Activated CD4-positive, alpha-beta T cell treated with anti-CD3 and anti-CD28 coated beads, Interleukin-2, amount 10 ng/mL, durations not matched to agents 24 days and 14 days (primary cell): ENCODE measurements around the gene PHLDB3. TPM values are rescaled to one million over a fixed set of nuclear protein-coding genes. Genes with fewer than 3 reads are reported as not detected.
"Not testable (repeated sequence)": the region's sequence is repeated elsewhere in the genome, so short reads cannot be mapped to it uniquely, and the experiment has no call there.

ENCODE experiments used
- DNase-seq: peaks from one replicate; pipeline ENCODE4 v3.0.0; 2022
- H3K27ac Mint-ChIP-seq: one replicate; pipeline ENCODE4 v1.8.0; 2022; ENCODE audit warnings: mild to moderate bottlenecking, mixed read lengths
- H3K27me3 Mint-ChIP-seq: one replicate; pipeline ENCODE4 v1.8.0; 2022; ENCODE audit warnings: mixed read lengths
- H3K36me3 Mint-ChIP-seq: one replicate; pipeline ENCODE4 v1.8.0; 2022; ENCODE audit warnings: low read depth, mild to moderate bottlenecking, mixed read lengths
- H3K4me1 Mint-ChIP-seq: one replicate; pipeline ENCODE4 v1.8.0; 2021; ENCODE audit warnings: mixed read lengths
- H3K4me3 Mint-ChIP-seq: one replicate; pipeline ENCODE4 v1.8.0; 2022; ENCODE audit warnings: mild to moderate bottlenecking, moderate library complexity, mixed read lengths
- H3K9me3 Mint-ChIP-seq: one replicate; pipeline ENCODE4 v1.8.0; 2021; ENCODE audit warnings: mixed read lengths
- intact Hi-C: fragments of 100-400 bp; cut with micrococcal nuclease; formaldehyde crosslinking; loops from one replicate; pipeline ENCODE4 v1.15.1; 2023
- total RNA-seq: library from RNA; stranded (reverse); gene quantifications from 2 replicates; pipeline ENCODE4 v1.2.3, GENCODE V29; 2022

The PHLDB3 gene
- total RNA-seq, 1 donor from 2014 or later: 26.7 TPM

DNA sequence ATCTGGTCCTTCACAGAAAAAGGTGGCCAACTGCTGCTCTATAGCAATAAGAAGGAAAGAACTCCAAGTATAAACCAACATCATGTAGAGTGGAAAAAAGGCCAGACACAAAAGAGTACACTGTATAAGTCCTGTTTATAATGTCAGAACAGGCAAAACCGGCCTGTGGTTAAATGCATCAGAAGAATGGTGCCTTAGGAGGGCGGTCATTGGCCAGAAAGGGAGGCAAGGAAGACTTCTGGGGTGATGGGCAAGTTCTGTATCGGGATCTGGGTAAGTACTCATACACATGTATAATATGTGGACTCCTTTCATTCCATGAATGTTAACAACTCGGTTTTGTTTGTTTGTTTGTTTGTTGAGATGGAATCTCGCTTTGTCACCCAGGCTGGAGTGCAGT lies 18.4 kb upstream of the PHLDB3 start:
- no peak overlapping the region for H3K27ac Mint-ChIP-seq

GRCh38 chr19:43519436-43520088 lies 15.0 kb upstream of the PHLDB3 start:
- intact Hi-C loops: loop anchor here (1.0 kb wide), 3 partner anchors 15 to 86 kb away; partner anchors contain the start of gene PHLDB3
- DNase-seq: peak; percentile 93
- Mint-ChIP-seq H3K27ac (peak overlapping the region; percentile 57), H3K4me3 (no peak overlapping the region), H3K4me1 (peaks cover 16% of the 10 kb centered on the region), H3K9me3 (no peaks in the 10 kb centered on the region), H3K27me3 (no peaks in the 10 kb centered on the region), H3K36me3 (peaks cover 18% of the 10 kb centered on the region)

More for the DNA sequence above, 18.4 kb upstream of the PHLDB3 start:
- Mint-ChIP-seq H3K9me3 (no peaks in the 10 kb centered on the region), H3K4me3 (peak overlapping the region; percentile 25), H3K4me1 (peaks cover 28% of the 10 kb centered on the region), H3K36me3 (peaks cover 15% of the 10 kb centered on the region), H3K27me3 (no peaks in the 10 kb centered on the region)
- no peak for DNase-seq
- intact Hi-C loops: no loop called here

- Mint-ChIP-seq H3K27me3 (no peaks in the 10 kb centered on the region), H3K4me1 (peaks cover 12% of the 10 kb centered on the region), H3K4me3 (no peak overlapping the region), H3K36me3 (peaks cover 20% of the 10 kb centered on the region), H3K27ac (no peak overlapping the region), H3K9me3 (no peaks in the 10 kb centered on the region)
- no peak for DNase-seq
- intact Hi-C loops: no loop called here
These were observed 13.5 kb upstream of the PHLDB3 start for GRCh38 chr19:43518051-43518450.

DNA sequence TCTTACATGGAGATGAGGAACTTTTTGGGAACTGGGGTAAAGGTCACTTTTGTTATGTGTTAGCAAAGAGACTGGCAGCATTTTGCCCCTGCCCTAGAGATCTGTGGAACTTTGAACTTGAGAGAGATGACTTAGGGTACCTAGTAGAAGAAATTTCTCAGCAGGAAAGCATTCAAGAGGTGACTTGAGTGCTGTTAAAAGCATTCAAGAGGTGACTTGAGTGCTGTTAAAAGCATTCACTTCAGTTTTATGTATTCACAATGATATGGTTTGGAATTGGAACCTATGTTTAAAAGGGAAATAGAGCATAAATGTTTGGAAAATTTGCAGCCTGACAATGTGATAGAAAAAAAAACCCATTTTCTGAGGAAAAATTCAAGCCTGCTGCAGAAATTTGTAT lies 7.9 kb upstream of the PHLDB3 start:
- H3K27me3 Mint-ChIP-seq, H3K4me3 Mint-ChIP-seq, H3K27ac Mint-ChIP-seq, DNase-seq, intact Hi-C loops, H3K9me3 Mint-ChIP-seq, H3K4me1 Mint-ChIP-seq: not testable (repeated sequence)
- H3K36me3 Mint-ChIP-seq: peaks cover 37% of the 10 kb centered on the region

- H3K36me3 Mint-ChIP-seq: peaks cover 36% of the 10 kb centered on the region
- DNase-seq: no peak
- intact Hi-C loops: no loop called here
- H3K9me3 Mint-ChIP-seq: no peaks in the 10 kb centered on the region
- peaks cover 1% of the 10 kb centered on the region for H3K4me1 Mint-ChIP-seq
- no peak overlapping the region for H3K4me3 Mint-ChIP-seq
- H3K27me3 Mint-ChIP-seq: no peaks in the 10 kb centered on the region
- no peak overlapping the region for H3K27ac Mint-ChIP-seq
These were observed 6.8 kb upstream of the PHLDB3 start for GRCh38 chr19:43511324-43511723.

DNA sequence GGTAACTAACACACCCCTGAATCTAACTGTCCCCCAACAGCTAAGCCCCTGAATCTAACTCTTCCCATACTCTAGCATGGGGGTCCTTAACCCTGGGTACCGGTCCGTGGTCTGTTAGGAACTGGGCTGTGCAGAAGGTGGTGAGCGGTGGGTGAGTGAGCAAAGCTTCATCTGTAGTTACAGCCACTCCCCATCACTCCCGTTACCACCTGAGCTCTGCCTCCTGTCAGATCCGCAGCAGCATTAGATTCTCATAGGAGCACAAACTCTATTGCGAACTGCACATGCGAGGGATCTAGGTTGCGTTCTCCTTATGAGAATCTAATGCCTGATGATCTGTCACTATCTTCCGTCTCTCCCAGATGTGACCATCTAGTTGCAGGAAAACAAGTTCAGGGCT lies 6.2 kb upstream of the PHLDB3 start:
- no peaks in the 10 kb centered on the region for H3K27me3 Mint-ChIP-seq
- no peak overlapping the region for H3K4me3 Mint-ChIP-seq
- H3K27ac Mint-ChIP-seq: no peak overlapping the region
- peaks cover 4% of the 10 kb centered on the region for H3K4me1 Mint-ChIP-seq
- intact Hi-C loops: no loop called here
- no peak for DNase-seq
- peaks cover 40% of the 10 kb centered on the region for H3K36me3 Mint-ChIP-seq
- no peaks in the 10 kb centered on the region for H3K9me3 Mint-ChIP-seq

- Mint-ChIP-seq H3K9me3 (no peaks in the 10 kb centered on the region), H3K4me3 (no peak overlapping the region), H3K27ac (no peak overlapping the region), H3K27me3 (no peaks in the 10 kb centered on the region), H3K36me3 (peaks cover 40% of the 10 kb centered on the region), H3K4me1 (peaks cover 21% of the 10 kb centered on the region)
- DNase-seq: no peak
- intact Hi-C loops: no loop called here
These were observed 3.3 kb upstream of the PHLDB3 start for GRCh38 chr19:43507880-43508279.

- Mint-ChIP-seq H3K36me3 (peaks cover 45% of the 10 kb centered on the region), H3K27ac (peak overlapping the region; percentile 20), H3K4me3 (no peak overlapping the region), H3K4me1 (peaks cover 23% of the 10 kb centered on the region), H3K9me3 (no peaks in the 10 kb centered on the region), H3K27me3 (no peaks in the 10 kb centered on the region)
- intact Hi-C loops: no loop called here
- DNase-seq: no peak
These were observed 2.1 kb upstream of the PHLDB3 start for GRCh38 chr19:43506629-43507028.

DNA sequence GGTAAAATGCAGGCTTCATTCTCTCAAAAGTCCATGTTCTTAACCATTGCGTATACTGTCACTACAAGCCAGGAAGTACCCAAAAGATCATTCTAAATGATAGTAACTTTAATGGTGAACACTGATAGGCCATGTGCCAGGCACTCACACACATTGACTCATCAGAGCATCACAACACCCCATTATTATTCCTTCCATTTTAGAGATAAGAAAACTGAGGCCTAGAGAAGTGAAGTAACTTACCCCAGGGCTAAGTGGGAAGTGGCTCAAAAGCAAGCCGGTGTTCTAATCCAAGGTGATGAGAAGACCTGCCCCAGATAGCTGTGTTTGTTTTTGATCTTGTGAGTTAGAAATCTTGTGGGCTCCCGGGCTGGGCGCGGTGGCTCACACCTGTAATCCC lies 1.4 kb upstream of the PHLDB3 start:
- intact Hi-C loops: loop anchor here (2.0 kb wide), 1 partner anchor 27 kb away; the partner anchor contains the start of gene ZNF575
- Mint-ChIP-seq H3K27ac (no peak overlapping the region), H3K4me3 (no peak overlapping the region)

DNA sequence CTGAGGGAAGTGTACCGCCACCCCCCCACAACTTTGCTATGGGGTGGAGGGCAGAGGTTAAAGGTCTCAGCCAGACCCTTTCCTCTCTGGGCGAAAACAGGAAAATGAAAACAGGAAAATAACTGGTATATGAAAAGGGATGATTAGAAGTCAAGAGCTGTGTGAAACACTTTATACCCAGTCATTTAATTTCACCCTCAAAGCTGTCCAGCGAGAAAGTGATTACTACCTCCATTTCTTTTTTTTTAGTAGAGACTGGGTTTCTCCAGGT lies 575 bp upstream of the PHLDB3 start:
- intact Hi-C loops: loop anchor here (2.0 kb wide), 1 partner anchor 28 kb away; the partner anchor contains the start of gene ZNF575
- Mint-ChIP-seq H3K27me3 (no peaks in the 10 kb centered on the region), H3K9me3 (no peaks in the 10 kb centered on the region), H3K27ac (peak overlapping the region; percentile 48), H3K36me3 (peaks cover 40% of the 10 kb centered on the region), H3K4me1 (peaks cover 25% of the 10 kb centered on the region), H3K4me3 (peak overlapping the region; percentile 93)
- no peak for DNase-seq

More for the DNA sequence above, 1.4 kb upstream of the PHLDB3 start:
- no peak for DNase-seq
- H3K27me3 Mint-ChIP-seq: no peaks in the 10 kb centered on the region
- H3K4me1 Mint-ChIP-seq: peaks cover 23% of the 10 kb centered on the region
- H3K9me3 Mint-ChIP-seq: no peaks in the 10 kb centered on the region
- peaks cover 41% of the 10 kb centered on the region for H3K36me3 Mint-ChIP-seq

DNA sequence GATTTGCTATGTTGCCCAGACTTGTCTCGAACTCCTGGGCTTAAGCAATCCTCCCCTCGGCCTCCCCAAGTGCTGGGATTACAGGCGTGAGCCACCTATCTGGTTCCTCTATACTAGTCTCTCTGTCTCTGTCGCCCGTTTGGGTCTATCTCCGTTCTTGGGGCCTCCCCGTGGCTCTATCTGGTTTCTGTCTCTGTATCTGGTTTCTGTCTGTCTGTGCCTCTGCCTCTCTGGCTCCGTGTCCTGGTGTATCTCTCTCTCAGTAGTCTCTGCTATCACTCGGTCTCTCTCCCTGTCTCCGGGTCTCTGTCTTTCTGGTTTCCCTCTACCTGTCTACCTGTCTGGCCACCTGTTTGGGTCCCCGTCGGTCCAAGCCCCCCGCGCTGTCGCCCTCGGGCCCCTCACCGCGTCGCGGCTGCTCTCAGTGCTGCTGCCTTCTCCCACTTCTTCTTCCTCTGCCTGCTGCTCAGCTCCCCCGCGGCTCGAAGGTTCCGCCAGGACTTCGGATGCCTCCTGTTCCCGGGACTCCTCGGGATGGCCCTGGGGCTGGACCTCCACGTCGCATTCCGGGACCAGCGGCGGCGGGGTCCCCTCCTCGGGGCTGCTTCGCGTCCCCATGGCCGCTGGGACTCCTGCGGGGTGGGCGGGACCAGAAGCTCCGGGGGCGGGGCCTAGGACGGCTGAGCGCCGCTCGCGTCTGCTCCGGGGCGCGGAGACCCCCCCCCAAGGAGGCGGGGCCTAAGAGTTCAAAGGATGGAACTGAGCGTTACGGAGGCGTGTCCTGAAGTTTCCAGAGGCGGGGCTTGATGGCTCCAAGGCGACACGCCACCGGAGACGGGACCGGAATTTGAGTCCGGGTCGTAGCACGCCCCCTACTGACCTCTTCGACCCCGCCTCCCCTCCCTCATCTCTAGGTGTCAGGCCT lies 783 bp downstream of the PHLDB3 start:
- Mint-ChIP-seq H3K27ac (peak overlapping the region; percentile 94), H3K4me3 (peak overlapping the region; percentile 93), H3K9me3 (no peaks in the 10 kb centered on the region), H3K27me3 (no peaks in the 10 kb centered on the region), H3K4me1 (peaks cover 25% of the 10 kb centered on the region), H3K36me3 (peaks cover 36% of the 10 kb centered on the region)
- peak; percentile 100 for DNase-seq
- intact Hi-C loops: loop anchor here (1.0 to 2.0 kb wide), 5 partner anchors 16 to 56 kb away; partner anchors contain the start of gene ZNF575

DNA sequence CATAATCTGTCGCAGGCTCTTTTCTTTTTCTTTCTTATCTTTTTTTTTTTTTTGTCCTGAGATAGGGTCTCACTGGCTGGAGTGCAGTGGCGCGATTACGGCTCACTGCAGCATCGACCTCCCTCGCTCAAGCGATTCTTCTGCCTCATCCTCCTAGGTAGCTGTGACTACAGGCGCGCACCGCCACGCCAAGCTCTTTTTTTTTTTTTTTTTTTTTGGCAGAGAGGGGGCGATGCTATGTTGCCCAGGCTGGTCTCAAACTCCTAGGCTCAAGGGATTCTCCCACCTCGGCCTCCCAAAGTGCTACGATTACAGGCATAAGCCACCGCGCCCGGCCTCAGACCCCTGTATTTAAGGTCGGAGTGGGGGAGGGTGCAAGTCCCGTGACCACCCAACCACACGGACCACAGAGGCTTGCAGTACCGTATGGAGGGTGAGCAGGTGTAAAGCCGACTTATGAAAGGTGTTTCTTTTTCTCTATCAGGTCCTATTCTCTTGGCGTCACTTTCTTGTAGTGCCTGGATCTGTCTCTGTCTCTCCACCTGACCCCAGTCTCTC lies 2.0 kb downstream of the PHLDB3 start:
- Mint-ChIP-seq H3K4me1 (peaks cover 25% of the 10 kb centered on the region), H3K9me3 (no peaks in the 10 kb centered on the region), H3K36me3 (peaks cover 34% of the 10 kb centered on the region), H3K4me3 (peak overlapping the region; percentile 93), H3K27me3 (no peaks in the 10 kb centered on the region), H3K27ac (no peak overlapping the region)
- no peak for DNase-seq
- intact Hi-C loops: loop anchor here (2.0 kb wide), 1 partner anchor 28 kb away; no protein-coding TSS in a partner anchor

- no peak for DNase-seq
- no peaks in the 10 kb centered on the region for H3K9me3 Mint-ChIP-seq
- H3K4me3 Mint-ChIP-seq: no peak overlapping the region
- intact Hi-C loops: loop anchor here (2.0 kb wide), 1 partner anchor 27 kb away; no protein-coding TSS in a partner anchor
- no peak overlapping the region for H3K27ac Mint-ChIP-seq
- H3K27me3 Mint-ChIP-seq: no peaks in the 10 kb centered on the region
- peaks cover 36% of the 10 kb centered on the region for H3K36me3 Mint-ChIP-seq
- H3K4me1 Mint-ChIP-seq: peaks cover 25% of the 10 kb centered on the region
These were observed 2.7 kb downstream of the PHLDB3 start for GRCh38 chr19:43501661-43502418.
